ENCODE measurements around the gene CLEC20A.

GRCh38 chr1:178528228-178528952, 31.6 kb upstream of the CLEC20A start:
- TF ChIP-seq POLR2A (IDR thresholded peaks at IDR 0.05; ENCODE audit: low read depth, low read length) (no peak), POLR2AphosphoS5 (IDR thresholded peaks at IDR 0.05; ENCODE audit: low read depth, low read length) (no peak), TAF1 (IDR thresholded peaks at IDR 0.05; ENCODE audit: borderline replicate concordance, low read depth, low read length) (no peak)

Measured in GM12892 (cell line).